ENCODE results near the gene CITED2. TPM values are rescaled to one million over a fixed set of nuclear protein-coding genes. Genes with fewer than 3 reads are reported as not detected.

Gene CITED2
- 21.5 and 44.2 TPM in 2 replicates for total RNA-seq

GRCh38 chr6:139374357-139375225 lies at the start of gene CITED2:
CITED2 (minus strand) TSS chr6:139374648; CDS start chr6:139373944, 704 bp downstream.

Other genes starting within 250 kb of the CITED2 start
- gene HECA, start 239.6 kb downstream of the CITED2 start, total RNA-seq = 20.7 and 24.5 TPM in 2 replicates
- gene TXLNB, start 82.7 kb downstream of the CITED2 start, total RNA-seq = 1.1 and 1.2 TPM in 2 replicates